K562 (cell line): ENCODE results near the gene HMGN1. TPM values are rescaled to one million over a fixed set of nuclear protein-coding genes. Genes with fewer than 3 reads are reported as not detected.

Experiments used
- CHD2 ChIP-seq: IDR thresholded peaks from 2 replicates; pipeline ENCODE4 v1.6.1; 2011; ENCODE audit warnings: low read depth, low read length
- FIP1L1 ChIP-seq: fragments of 200-400 bp; formaldehyde crosslinking; IDR thresholded peaks from 2 replicates; pipeline ENCODE4 v1.6.1; 2018; ENCODE audit warnings: mild to moderate bottlenecking, low read depth, low read length; ENCODE audit not compliant: poor library complexity, severe bottlenecking
- HDAC2 ChIP-seq: fragments of 450-650 bp; IDR thresholded peaks from 2 replicates; pipeline ENCODE4 v1.6.1; 2016; ENCODE audit warnings: mild to moderate bottlenecking
- NFIC ChIP-seq: fragments of 450-650 bp; IDR thresholded peaks from 2 replicates; pipeline ENCODE4 v1.6.1; 2017; ENCODE audit warnings: mild to moderate bottlenecking, inconsistent platforms
- RBM34 ChIP-seq: fragments of 200-400 bp; formaldehyde crosslinking; IDR thresholded peaks from 2 replicates; pipeline ENCODE4 v1.6.1; 2018; ENCODE audit warnings: low read length, borderline replicate concordance; ENCODE audit not compliant: insufficient read depth
- TEAD2 ChIP-seq: fragments of 450-650 bp; IDR thresholded peaks from 2 replicates; pipeline ENCODE4 v1.6.1; 2016; ENCODE audit warnings: missing genetic modification characterization, control low read depth, missing compliant biosample characterization
- ZNF586 ChIP-seq: fragments of 450-650 bp; formaldehyde crosslinking; conservative IDR thresholded peaks from 2 replicates; pipeline ENCODE4 v1.4.0; 2020; ENCODE audit warnings: mild to moderate bottlenecking, moderate library complexity
- ZNF699 ChIP-seq: fragments of 250-450 bp; sonication (Bioruptor Pico); IDR thresholded peaks from 2 replicates; pipeline ENCODE4 v1.8.0; 2021; ENCODE audit warnings: mild to moderate bottlenecking, moderate library complexity; ENCODE audit not compliant: insufficient replicate concordance
- polyA plus RNA-seq, 8 experiments: library from polyadenylated mRNA; depleted of rRNA in 4 of 8; stranded (reverse) in 5 of 8; unstranded in 3 of 8; fragments of >200 nt; fragmentation: Nextera tagmentation in 2 of 8; fragmentation: Illumina TruSeq in 1 of 8; extraction: Ambion mirVana in 2 of 8; extraction: Trizol in 1 of 8; gene quantifications; 2 replicates each; pipeline versions ENCODE4 v1.2.1 to v1.2.3, GENCODE V29; 2011 to 2014; ENCODE audit warnings: inconsistent platforms in 1 of 8, missing spikeins in 1 of 8
- total RNA-seq, 7 experiments: library from RNA; depleted of rRNA in 6 of 7; stranded (reverse); fragments of >200 nt in 6 of 7; fragmentation: Illumina TruSeq in 2 of 7; extraction: Trizol in 2 of 7; gene quantifications; 2 replicates each; pipeline versions ENCODE4 v1.2.1 to v1.2.3, GENCODE V29; 2011 to 2021; ENCODE audit warnings: low replicate concordance in 1 of 7
- TF ChIP-seq, protein P1 (sequence below): sonication (generic); formaldehyde crosslinking; IDR thresholded peaks from 2 replicates; pipeline ENCODE4 v1.4.0; 2020; ENCODE audit warnings: mild to moderate bottlenecking, missing genetic modification reagents
- TF ChIP-seq, protein P2 (sequence below): fragments of 450-650 bp; IDR thresholded peaks from 2 replicates; pipeline ENCODE4 v1.6.1; 2016; ENCODE audit warnings: borderline replicate concordance
- TF ChIP-seq, protein P3 (sequence below): fragments of 450-650 bp; IDR thresholded peaks from 2 replicates; pipeline ENCODE4 v1.6.1; 2016; ENCODE audit warnings: mild to moderate bottlenecking
- TF ChIP-seq, protein P4 (sequence below): fragments of 450-650 bp; IDR thresholded peaks from 2 replicates; pipeline ENCODE4 v1.6.1; 2016; ENCODE audit warnings: low read depth, mild to moderate bottlenecking, moderate library complexity
- TF ChIP-seq, protein P5 (sequence below): fragments of 450-650 bp; formaldehyde crosslinking; conservative IDR thresholded peaks from 2 replicates; pipeline ENCODE4 v1.4.0; 2022; ENCODE audit warnings: mild to moderate bottlenecking, missing genetic modification characterization
- TF ChIP-seq, protein P6 (sequence below): fragments of 200-800 bp; sonication (Bioruptor generic); IDR thresholded peaks from 2 replicates; pipeline ENCODE4 v1.6.1; 2017; ENCODE audit warnings: missing genetic modification characterization, missing compliant biosample characterization
- TF ChIP-seq, protein P7 (sequence below): IDR thresholded peaks from 2 replicates; pipeline ENCODE4 v1.6.1; 2012; ENCODE audit warnings: low read depth, low read length, improper control_type of control experiment, borderline replicate concordance

HMGN1 gene
- total and polyA plus RNA-seq, 9 of the 15 experiments (the other 6 are each of a cell fraction or from before 2014, with no cell fraction given): 124 to 626 (median 498) TPM

DNA sequence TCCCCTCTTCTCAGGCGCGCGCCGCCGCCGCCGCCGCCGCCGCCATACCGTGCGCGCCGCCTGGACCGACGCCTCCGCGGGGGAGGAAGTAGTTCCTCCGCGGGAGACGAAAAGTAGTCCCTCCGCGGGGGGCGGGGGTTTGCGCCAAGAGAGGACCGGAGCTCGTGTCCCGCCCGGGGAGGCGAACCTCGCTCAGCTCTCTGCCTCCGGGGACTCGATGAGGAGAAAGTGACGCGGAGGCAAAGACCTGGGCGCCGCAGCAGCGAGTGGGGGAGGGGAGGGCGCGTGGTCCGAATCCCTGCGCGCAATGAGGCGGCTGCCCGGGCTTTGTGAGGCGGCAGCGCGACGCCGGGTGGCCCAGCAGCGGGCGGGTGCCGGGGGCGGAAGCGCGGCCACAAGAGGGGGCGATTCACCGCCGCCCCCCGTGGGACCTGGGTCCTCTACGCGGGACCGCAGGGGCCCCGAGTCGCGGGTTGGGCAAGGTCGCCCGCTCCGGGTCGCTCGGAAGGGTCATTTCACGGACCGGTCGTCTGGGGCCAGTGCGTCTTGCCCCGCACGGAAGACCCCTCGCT, 35.2 kb downstream of the HMGN1 start, which contains the start of gene BRWD1 (continued):
- TF ChIP-seq, protein P1, sequence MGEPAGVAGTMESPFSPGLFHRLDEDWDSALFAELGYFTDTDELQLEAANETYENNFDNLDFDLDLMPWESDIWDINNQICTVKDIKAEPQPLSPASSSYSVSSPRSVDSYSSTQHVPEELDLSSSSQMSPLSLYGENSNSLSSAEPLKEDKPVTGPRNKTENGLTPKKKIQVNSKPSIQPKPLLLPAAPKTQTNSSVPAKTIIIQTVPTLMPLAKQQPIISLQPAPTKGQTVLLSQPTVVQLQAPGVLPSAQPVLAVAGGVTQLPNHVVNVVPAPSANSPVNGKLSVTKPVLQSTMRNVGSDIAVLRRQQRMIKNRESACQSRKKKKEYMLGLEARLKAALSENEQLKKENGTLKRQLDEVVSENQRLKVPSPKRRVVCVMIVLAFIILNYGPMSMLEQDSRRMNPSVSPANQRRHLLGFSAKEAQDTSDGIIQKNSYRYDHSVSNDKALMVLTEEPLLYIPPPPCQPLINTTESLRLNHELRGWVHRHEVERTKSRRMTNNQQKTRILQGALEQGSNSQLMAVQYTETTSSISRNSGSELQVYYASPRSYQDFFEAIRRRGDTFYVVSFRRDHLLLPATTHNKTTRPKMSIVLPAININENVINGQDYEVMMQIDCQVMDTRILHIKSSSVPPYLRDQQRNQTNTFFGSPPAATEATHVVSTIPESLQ (CRISPR knock-in tag): peak; percentile 93; the same call in 1 of the 2 replicates
- TF ChIP-seq CHD2 (peak; percentile 95), RBM34 (no peak), HDAC2 (peak; percentile 93), FIP1L1 (peak; percentile 98), NFIC (peak; percentile 77), TEAD2 (no peak), ZNF699 (no peak), ZNF586 (CRISPR knock-in tag) (no peak)
- TF ChIP-seq, protein P2, sequence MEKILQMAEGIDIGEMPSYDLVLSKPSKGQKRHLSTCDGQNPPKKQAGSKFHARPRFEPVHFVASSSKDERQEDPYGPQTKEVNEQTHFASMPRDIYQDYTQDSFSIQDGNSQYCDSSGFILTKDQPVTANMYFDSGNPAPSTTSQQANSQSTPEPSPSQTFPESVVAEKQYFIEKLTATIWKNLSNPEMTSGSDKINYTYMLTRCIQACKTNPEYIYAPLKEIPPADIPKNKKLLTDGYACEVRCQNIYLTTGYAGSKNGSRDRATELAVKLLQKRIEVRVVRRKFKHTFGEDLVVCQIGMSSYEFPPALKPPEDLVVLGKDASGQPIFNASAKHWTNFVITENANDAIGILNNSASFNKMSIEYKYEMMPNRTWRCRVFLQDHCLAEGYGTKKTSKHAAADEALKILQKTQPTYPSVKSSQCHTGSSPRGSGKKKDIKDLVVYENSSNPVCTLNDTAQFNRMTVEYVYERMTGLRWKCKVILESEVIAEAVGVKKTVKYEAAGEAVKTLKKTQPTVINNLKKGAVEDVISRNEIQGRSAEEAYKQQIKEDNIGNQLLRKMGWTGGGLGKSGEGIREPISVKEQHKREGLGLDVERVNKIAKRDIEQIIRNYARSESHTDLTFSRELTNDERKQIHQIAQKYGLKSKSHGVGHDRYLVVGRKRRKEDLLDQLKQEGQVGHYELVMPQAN: peak; percentile 77
- TF ChIP-seq, protein P3, sequence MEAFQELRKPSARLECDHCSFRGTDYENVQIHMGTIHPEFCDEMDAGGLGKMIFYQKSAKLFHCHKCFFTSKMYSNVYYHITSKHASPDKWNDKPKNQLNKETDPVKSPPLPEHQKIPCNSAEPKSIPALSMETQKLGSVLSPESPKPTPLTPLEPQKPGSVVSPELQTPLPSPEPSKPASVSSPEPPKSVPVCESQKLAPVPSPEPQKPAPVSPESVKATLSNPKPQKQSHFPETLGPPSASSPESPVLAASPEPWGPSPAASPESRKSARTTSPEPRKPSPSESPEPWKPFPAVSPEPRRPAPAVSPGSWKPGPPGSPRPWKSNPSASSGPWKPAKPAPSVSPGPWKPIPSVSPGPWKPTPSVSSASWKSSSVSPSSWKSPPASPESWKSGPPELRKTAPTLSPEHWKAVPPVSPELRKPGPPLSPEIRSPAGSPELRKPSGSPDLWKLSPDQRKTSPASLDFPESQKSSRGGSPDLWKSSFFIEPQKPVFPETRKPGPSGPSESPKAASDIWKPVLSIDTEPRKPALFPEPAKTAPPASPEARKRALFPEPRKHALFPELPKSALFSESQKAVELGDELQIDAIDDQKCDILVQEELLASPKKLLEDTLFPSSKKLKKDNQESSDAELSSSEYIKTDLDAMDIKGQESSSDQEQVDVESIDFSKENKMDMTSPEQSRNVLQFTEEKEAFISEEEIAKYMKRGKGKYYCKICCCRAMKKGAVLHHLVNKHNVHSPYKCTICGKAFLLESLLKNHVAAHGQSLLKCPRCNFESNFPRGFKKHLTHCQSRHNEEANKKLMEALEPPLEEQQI: peak; percentile 90
- TF ChIP-seq, protein P4, sequence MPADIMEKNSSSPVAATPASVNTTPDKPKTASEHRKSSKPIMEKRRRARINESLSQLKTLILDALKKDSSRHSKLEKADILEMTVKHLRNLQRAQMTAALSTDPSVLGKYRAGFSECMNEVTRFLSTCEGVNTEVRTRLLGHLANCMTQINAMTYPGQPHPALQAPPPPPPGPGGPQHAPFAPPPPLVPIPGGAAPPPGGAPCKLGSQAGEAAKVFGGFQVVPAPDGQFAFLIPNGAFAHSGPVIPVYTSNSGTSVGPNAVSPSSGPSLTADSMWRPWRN: peak; percentile 90
- TF ChIP-seq, protein P5, sequence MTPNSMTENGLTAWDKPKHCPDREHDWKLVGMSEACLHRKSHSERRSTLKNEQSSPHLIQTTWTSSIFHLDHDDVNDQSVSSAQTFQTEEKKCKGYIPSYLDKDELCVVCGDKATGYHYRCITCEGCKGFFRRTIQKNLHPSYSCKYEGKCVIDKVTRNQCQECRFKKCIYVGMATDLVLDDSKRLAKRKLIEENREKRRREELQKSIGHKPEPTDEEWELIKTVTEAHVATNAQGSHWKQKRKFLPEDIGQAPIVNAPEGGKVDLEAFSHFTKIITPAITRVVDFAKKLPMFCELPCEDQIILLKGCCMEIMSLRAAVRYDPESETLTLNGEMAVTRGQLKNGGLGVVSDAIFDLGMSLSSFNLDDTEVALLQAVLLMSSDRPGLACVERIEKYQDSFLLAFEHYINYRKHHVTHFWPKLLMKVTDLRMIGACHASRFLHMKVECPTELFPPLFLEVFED (CRISPR knock-in tag): 0 out of 2 replicates have a peak, but pooled peaks have one; percentile 61
- TF ChIP-seq, protein P6, sequence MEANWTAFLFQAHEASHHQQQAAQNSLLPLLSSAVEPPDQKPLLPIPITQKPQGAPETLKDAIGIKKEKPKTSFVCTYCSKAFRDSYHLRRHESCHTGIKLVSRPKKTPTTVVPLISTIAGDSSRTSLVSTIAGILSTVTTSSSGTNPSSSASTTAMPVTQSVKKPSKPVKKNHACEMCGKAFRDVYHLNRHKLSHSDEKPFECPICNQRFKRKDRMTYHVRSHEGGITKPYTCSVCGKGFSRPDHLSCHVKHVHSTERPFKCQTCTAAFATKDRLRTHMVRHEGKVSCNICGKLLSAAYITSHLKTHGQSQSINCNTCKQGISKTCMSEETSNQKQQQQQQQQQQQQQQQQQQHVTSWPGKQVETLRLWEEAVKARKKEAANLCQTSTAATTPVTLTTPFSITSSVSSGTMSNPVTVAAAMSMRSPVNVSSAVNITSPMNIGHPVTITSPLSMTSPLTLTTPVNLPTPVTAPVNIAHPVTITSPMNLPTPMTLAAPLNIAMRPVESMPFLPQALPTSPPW (CRISPR knock-in tag): peak; percentile 97
- TF ChIP-seq, protein P7, sequence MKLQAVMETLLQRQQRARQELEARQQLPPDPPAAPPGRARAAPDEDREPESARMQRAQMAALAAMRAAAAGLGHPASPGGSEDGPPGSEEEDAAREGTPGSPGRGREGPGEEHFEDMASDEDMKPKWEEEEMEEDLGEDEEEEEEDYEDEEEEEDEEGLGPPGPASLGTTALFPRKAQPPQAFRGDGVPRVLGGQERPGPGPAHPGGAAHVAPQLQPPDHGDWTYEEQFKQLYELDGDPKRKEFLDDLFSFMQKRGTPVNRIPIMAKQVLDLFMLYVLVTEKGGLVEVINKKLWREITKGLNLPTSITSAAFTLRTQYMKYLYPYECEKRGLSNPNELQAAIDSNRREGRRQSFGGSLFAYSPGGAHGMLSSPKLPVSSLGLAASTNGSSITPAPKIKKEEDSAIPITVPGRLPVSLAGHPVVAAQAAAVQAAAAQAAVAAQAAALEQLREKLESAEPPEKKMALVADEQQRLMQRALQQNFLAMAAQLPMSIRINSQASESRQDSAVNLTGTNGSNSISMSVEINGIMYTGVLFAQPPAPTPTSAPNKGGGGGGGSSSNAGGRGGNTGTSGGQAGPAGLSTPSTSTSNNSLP: no peak
